GM18858 (cell line): ENCODE data around the gene TRMU.

Source experiments
- ATAC-seq: cut with Tn5 transposase; IDR thresholded peaks from one replicate; pipeline ENCODE4 v1.9.1; 2021; ENCODE audit not compliant: unreplicated experiment

Gene TRMU

DNA sequence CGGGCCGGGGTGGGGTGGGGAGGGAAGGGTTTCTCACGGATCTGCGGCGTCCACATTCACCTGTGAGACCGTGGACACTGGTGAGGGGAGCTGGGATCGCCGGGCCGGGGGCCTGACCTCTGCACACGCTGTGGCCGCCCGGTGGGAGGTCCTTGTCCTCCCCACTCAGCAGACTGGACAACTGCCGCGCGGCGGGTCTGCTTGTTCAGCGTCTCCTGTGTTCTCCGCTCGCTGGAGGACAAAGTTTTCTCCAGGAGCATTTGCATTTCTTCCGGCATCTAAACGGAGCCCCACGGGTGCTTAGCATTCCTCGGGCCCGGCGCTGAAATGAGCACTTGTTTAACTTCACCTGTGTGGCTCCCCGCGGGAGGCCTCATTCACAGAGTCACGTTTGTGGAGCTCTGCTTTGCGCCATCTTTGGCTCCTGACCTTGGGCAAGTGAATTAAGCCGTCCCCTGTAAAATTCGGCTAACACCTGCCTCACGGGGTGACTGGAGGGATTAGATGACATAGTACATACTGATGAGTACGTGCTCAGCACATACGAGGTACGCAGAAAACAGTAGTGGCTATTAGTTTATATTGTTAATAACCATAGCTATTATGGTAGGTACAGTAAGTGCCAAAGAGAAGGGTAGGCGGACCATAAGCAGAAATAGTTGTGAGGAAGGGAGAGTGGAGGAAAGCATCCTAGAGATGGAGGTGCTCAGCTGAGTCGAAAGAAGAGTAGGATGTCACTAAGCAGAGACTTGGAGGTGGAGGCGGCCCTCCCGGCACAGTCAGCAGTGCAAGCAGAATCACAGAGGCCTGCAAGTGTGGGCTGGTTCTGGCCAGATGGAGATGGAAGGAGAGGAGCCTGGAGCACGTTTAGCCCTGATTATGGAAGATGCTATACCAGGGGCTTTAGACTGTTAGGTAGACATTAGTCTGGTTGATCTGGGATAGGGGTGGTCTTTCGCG lies 885 bp downstream of the TRMU start:
- no peak for ATAC-seq

DNA sequence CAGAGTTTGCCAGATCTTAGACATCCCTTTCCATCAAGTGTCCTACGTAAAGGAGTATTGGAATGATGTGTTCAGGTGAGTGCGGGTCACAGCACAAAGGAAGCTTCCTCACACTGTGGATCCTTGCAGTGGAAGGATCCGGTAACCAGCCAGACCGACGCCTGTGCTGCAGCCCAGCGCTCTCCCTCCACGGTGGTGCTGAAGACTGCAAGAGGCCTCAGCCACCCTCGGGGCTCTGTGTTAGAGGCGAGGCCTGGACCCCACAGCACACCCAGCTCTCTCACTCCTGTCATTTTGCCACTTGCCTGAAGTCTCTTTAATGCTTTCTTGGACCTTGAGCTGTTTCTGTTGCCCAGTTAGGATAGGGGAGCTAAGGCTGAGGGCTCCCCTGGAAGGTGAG lies 2.4 kb downstream of the TRMU start:
- ATAC-seq = no peak

DNA sequence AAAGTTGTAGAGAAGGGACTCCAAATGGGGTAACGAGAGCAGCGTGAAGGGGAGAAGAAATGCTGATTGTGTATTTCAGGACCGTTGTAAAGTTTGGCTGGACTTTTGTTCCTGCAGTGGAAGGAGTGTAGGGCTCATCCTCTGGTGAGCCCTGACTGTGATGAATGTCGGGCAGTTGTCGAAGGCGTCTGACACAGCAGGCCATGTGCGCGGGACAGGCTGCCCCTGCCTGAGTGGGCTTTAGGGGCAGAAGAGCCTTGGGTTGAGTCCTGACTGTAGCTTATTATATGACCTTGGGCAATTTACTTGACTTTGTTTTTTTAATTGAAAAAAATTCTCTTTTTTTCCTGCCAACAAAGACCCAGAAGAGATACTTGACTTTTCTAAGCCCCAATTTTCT lies 3.1 kb downstream of the TRMU start:
- no peak for ATAC-seq

DNA sequence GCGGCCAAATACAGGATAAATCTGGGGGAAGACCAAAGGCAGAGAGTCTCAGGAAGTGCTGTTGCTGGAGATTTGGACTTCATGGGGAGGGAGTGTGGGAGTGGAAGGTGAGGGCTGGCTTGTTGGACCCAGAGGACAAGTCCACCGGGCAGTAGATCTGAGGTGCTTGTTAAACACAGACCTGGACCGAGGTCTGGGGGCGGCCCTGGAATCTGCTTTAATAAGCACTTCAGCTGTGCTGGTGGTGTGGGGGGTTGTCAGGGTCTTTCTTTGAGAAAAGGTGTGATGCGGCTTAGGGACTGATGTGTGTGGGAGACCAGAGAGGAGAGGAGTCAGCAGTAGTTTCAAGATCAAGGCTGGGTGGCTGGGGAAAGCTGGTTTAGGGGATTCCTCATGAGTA lies 4.4 kb downstream of the TRMU start:
- no peak for ATAC-seq

DNA sequence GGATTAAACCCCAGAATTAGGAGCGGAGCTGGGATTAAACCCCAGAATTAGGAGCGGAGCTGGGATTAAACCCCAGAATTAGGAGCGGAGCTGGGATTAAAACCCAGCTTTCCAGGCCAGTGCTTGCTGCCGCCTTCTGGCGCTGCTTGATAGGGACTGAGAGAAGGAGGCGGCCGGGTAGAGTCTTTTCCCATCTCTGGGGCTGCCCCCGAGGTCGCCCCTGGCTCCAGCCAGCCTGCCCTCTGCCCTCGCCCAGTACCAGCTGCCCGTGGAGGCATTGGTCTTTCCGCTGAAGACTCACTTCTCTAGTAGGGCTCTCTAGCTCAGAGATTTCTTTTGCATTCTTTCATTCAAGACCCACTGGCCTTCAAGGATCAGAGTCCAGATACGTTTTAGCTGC lies 5.2 kb downstream of the TRMU start:
- ATAC-seq = no peak

DNA sequence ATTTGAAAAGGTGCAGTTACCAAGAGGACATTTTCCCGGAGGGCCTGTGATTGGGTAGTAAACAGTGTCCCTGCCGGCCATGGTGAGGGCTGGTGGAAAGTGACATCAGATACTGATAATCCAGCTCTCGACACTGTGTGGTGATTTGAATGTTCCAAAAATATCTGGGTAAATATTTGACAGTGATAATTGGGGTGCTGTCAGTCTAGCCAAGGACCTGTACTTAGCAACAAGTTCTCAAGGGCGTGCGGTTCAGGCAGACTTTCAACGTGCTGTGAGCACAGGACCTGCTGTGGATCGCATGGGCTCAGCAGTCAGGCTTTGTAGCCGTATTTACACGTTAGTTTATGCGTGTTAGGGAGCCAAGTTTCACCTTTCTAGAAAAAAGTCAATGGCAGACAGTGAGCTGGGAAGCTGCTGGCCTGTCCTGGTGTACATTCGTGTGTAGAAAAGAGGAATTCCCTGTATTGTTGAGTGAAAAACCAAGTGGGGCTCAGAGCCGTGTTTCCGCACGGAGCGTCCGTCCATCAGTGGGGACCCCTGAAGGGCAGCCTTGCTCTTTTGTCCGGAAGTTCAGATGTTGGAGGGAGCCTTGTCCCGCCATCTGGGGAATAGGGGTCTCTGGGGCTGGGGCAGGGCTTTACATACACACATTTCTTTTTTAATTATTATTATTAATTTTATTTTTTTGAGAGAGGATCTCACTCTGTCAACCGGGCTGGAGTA lies 11.3 kb downstream of the TRMU start:
- no peak for ATAC-seq

DNA sequence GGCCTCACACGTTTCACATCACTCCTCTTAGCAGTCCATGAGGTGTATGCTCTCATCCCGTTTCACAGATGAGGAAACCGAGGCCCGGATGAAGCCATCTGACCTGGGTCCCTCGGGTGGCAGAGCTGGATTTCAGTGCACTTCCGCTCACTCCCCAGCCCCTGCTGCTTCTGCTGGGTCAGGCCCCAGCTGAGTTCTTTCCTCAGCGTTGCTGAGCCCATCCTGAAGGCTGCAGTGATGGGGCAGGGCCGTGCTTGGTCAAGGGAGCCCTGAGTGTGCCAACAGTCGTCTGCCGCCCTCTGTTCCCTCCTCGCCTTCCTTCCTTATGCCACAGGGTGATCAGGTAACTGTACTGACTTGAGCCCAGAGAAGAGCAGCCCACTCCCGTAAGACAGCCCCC lies 12.1 kb downstream of the TRMU start:
- no peak for ATAC-seq

DNA sequence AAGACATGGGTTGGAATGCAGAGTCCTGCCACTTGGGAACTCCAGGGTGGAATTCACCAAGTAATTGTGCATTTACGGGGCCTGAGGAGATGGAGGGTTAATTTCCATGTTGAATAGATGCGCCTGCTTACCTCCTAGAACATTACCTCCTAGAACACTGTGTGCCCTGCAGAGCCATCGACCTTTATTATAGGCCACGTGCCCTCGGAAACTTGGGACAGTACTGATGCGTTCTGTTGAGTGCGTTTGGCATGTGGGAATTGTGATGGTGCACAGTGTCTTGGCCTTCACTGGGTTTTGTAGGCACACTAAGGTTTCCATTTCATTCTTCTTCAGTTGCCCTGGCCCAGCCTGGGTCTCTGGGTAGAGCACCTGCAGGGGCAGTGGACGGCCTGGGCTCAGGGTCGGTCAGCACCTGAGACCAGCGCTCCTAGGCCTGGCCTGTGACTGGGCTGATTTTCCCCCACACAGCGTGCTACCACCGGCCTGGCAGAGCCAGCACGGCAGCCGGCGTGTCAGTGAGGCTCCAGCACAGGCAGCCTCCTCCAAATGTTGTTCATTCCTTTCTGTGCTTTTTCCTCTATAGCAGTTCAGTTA lies 12.7 kb downstream of the TRMU start:
- no peak for ATAC-seq

DNA sequence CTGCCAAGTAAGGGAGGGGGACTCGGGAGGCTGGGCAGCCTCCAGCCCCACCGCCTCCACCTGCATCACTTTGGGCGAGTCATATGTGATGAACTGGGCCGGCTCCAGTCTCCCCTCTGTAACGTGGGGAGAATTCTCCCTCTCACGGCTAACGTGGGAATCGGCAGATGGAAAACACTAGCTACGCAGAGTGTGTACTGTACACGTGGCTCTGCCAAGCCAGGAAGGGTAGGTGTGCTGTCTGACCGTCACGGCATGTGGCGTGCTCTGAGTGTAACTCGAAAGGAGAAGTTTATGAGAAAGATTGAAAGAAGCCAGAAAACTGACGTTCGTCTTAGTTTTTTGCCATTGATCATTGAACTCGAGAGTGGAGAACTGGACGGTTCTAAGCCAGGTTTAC lies 13.7 kb downstream of the TRMU start:
- no peak for ATAC-seq

DNA sequence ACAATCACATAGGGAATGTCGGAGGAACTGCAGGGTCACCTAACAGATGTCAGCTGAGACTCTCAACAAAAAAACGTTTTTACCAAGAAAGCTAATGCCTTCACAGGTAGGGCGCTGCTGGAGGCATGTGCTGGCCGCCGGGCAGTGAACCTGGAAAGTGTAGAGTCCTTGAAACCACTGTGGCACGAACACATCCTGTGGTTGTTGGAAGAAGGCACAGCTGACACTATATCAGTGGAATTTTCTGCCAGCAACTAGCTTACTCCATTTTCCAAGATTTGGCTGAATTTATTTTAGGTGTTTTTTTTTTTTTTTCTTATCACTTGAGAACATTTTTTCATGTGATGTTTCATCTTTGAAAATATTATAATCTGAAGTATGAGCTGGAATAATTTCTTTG lies 14.2 kb downstream of the TRMU start:
- ATAC-seq = no peak

DNA sequence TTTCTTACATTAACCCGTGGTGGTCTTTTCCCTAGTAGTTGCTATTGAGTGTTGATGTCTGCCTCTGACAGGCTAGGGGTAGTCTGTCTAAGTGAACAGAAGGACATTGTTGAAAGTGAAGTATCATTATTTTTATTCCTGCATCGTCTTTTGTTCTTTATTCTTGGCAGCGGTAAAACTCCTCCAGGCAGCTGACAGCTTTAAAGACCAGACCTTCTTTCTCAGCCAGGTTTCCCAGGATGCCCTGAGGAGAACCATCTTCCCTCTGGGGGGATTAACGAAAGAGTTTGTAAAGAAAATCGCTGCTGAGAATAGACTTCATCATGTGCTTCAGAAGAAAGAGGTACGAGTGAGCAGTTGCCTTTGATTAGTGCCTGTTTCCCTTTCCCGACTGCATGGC lies 14.6 kb downstream of the TRMU start:
- ATAC-seq = no peak

DNA sequence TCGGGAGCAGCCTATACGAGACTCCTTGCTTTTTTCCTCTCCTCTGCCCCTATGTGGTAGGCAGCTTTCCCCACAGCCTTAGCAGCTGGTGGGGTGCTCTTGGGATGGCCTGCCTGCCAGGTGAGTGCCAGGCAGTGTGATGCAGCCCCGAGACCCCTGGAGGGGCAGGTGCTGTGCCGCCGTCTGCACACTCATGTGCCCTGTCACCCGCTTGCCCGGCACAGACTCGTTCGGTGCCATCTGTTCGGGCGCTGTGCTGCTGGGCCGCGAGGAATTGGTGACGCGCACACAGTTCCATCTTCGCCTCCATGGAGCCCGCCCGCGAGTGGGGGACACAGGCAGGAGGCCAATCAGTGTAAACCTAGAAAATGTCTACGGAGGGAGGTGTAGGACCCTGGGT lies 15.1 kb downstream of the TRMU start:
- ATAC-seq = no peak

DNA sequence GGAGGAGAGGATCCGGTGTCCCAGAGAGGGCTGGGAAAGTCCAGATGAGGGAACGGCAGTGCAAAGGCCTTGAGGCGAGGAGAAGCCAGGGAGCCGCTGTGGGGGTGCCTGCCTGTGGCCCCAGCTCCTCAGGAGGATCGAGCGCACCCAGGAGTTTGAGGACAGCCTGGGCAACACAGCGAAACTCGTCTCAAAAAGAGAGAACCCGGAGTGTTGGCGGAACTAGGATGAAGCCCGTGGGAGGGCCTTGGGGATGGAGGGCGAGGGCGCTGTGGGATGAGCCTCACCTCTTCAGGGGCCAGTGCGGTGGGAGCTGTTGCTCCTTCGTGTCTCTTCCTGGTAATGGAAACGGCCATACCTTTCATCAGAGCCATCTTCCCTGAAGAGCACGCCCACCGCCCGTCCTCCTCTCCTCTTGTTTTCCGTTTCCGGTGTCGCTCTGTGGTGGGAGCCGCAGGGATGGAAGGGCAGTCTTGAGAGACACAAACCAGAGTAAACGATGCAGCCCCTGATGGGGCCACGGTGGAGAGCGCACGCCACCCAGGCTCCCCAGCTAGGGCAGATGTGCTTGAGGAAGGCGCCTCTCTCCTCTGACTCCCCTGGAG lies 15.7 kb downstream of the TRMU start:
- ATAC-seq = no peak

DNA sequence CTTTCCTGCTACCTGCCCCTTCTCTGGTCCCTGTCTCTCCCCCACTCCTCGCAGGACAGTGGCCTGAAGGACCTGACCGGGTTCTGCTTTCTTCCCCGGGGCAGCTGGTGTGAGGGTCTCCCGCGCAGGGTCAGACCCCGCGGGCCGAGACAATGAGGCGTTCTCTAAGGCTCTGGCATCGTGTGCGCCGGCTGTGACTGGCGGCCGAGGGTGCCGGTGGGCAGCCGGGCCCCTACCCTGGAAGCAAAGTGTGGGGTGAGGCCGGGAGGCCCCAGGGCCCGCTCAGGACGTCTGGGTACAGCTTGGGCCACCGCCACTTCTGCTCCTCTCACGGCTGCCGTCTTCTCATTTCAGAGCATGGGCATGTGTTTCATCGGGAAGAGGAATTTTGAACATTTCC lies 16.3 kb downstream of the TRMU start:
- no peak for ATAC-seq

DNA sequence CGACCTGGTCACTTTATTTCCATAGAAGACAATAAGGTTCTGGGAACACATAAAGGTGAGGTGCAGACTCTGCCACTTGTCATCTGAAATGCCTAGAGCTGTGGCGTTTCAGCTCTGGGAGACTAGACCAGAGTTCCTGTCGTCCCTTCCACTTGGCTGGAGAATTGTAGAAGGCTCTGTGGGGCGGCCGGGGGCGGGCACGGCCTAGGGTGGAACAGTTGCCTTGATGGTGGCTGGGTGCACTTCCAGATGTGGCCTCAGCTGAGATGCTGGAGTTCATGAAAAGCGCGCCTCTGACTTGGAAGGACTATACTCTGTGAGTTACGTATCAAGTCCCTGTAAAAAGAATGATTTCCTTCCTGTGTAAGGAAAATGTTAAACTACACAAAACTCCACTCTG lies 16.8 kb downstream of the TRMU start:
- ATAC-seq = no peak

DNA sequence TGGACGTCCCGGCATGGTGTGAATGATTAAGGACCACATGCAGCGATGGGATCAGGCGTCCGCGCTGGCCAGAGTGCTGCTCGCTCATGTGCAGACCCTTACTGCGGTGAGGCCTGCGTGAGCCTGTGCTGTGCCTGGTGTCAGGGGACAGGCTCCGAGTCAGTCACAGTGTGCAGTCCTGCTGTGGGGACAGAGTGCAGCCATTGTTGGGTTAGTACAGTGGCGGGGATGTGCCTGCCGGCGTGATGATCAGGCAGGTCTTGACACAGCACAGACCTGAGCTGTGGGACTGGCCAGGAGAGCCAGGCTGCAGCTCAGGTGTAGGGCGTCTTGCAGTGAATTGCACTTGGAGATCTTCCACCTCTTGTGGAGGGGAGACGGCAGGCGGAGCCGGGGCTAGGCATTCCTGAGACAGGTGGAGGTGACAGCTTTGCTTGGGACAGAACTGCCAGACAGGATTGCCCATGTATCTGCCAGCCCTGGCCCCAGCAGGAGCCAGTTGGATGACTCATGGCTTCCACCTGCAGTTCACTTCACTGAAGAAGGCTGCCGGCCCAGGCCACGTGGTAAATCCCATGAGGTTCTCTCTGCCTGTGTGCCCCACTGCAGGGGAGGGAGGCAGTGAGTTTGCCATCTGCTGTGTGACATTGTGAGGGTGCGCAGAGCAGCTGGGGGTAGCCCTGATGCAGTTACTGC lies 17.3 kb downstream of the TRMU start:
- no peak for ATAC-seq

DNA sequence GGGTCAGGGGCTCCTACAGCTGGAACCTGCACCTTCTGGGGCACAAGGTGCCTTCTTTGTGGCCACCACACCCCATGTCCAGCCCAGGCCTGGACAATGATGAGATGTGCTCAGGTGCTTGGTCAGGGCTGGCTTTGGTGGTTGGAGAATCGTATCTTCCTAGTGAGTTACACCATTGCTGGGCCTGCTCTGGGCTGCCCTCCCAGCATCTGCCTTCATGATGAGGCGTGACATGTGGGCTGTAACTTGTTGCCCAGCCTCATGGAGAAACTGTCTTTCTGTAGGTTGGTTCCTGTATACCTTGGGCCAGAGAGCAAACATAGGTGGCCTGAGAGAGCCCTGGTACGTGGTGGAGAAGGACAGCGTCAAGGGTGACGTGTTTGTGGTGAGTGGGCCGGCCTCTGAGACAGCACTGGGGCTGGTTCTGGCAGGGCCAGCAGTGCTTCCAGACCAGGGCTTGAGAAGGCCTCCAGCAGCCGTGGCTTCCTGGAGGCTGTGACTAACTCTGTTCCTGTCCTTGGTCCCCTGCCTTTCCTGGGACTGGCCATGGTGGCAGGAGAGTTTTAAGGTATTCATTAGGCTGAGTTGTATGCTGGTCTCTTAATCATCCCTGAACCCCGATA lies 18.1 kb downstream of the TRMU start:
- ATAC-seq = no peak

DNA sequence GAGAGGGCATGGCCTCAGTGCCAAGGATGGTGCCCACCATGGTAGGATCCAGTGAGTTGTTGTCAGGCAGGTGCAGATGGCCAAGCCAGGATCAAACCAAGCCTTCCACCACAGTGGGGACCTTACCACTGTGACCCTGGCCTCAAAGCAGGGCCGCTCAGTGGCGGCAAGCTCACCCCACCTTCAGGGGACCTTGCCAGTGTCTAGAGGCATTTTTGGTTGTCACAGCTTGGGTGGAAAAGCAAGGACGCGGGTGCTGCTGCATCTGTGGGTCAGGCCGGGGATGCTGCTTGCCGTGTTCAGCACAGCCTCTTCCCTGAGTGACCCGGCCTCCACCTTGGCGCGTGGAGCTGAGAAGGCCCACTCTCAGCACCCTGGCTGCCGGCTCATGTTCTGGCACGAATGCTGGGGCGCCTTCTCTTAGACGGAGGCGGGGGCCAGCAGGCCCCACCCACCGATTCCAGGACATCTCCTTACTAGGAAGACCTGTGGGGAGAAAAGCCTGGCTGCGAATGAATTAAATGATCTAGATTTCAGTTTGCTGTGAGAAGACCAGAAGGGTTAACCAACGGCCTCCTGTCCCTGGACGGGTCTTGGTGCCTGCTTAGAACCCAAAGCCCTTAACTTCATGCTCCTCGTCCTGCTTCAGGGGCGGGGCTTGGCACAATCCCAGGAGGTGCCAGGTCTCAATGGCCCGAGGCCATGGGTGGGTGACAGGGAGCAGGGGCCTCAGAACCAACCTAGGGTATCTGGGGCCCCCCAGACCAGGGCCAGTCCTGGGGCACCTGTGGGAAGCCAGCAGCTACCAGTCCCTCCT lies 18.9 kb downstream of the TRMU start:
- no peak for ATAC-seq

DNA sequence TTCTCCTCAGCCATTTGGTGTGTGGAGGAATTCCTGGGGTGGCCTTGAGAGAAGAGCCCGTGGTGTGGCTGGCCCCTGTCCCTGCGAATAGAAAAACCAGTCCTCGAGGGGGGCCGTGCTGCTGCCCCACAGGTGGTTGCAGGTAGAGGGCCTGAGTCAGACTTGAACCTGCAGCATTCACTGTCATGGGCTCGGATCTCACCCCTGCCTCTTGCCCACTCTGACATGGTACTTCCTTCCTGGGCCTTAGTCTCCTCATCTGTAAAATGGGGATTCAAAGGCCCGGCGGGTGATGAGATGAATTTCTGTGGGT lies 19.4 kb downstream of the TRMU start:
- ATAC-seq = no peak
